ENCODE data around the gene NETO2.

The NETO2 gene

GRCh38 chr16:47055136-47055885, 88.4 kb downstream of the NETO2 start:
- POLR2A ChIA-PET, result no interaction called here
- CTCF ChIA-PET, result interaction anchor here (0.7 kb wide), 1 partner anchor 615 kb away, joined by 3 read pairs; no protein-coding TSS in a partner anchor
- Histone ChIP-seq H3K4me1 (ENCODE audit: control insufficient read depth, insufficient read depth, low read length) (no peaks in the 10 kb centered on the region), H3K9me3 (ENCODE audit: control insufficient read depth, insufficient read depth, low read depth, low read length) (no peaks in the 10 kb centered on the region), H3K36me3 (ENCODE audit: control insufficient read depth in 2 of 2, insufficient read depth in 1 of 2, low read length in 2 of 2) (no peaks in the 10 kb centered on the region), H3K4me3 (ENCODE audit: low read depth, low read length) (no peak overlapping the region), H3K27ac (ENCODE audit: extremely low read depth, low read depth, low read length) (no peak overlapping the region)
- no peak for TF ChIP-seq ZNF248 (tag by site-specific recombination; IDR thresholded peaks at IDR 0.05)
- TF ChIP-seq, protein P1, sequence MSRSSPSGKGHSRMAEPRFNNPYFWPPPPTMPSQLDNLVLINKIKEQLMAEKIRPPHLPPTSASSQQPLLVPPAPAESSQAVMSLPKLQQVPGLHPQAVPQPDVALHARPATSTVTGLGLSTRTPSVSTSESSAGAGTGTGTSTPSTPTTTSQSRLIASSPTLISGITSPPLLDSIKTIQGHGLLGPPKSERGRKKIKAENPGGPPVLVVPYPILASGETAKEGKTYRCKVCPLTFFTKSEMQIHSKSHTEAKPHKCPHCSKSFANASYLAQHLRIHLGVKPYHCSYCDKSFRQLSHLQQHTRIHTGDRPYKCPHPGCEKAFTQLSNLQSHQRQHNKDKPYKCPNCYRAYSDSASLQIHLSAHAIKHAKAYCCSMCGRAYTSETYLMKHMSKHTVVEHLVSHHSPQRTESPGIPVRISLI (tag by site-specific recombination; IDR thresholded peaks at IDR 0.05), result no peak
- TF ChIP-seq HOXC10 (CRISPR knock-in tag; IDR thresholded peaks at IDR 0.05), result no peak
- no peak for TF ChIP-seq ZNF701 (tag by site-specific recombination; IDR thresholded peaks at IDR 0.05)
- TF ChIP-seq ZNF266 (tag by site-specific recombination; IDR thresholded peaks at IDR 0.05; ENCODE audit: low read depth), result no peak
- no peak for TF ChIP-seq ZNF639 (tag by site-specific recombination; IDR thresholded peaks at IDR 0.05)
- TF ChIP-seq ZNF530 (tag by site-specific recombination; IDR thresholded peaks at IDR 0.05; ENCODE audit: low read depth), result no peak
- no peak for TF ChIP-seq ZNF521 (tag by site-specific recombination; IDR thresholded peaks at IDR 0.05)
- no peak for TF ChIP-seq ZNF302 (tag by site-specific recombination; IDR thresholded peaks at IDR 0.05; ENCODE audit: low read depth)
- TF ChIP-seq ZNF335 (tag by site-specific recombination; conservative IDR thresholded peaks at IDR 0.05), result no peak
- TF ChIP-seq ZNF473 (tag by site-specific recombination; IDR thresholded peaks at IDR 0.05), result no peak
- no peak for TF ChIP-seq ZNF626 (tag by site-specific recombination; IDR thresholded peaks at IDR 0.05)
- TF ChIP-seq ZNF112 (tag by site-specific recombination; IDR thresholded peaks at IDR 0.05), result no peak
- no peak for TF ChIP-seq HOXD13 (CRISPR knock-in tag; IDR thresholded peaks at IDR 0.05; ENCODE audit: borderline replicate concordance)
- TF ChIP-seq, protein P2, sequence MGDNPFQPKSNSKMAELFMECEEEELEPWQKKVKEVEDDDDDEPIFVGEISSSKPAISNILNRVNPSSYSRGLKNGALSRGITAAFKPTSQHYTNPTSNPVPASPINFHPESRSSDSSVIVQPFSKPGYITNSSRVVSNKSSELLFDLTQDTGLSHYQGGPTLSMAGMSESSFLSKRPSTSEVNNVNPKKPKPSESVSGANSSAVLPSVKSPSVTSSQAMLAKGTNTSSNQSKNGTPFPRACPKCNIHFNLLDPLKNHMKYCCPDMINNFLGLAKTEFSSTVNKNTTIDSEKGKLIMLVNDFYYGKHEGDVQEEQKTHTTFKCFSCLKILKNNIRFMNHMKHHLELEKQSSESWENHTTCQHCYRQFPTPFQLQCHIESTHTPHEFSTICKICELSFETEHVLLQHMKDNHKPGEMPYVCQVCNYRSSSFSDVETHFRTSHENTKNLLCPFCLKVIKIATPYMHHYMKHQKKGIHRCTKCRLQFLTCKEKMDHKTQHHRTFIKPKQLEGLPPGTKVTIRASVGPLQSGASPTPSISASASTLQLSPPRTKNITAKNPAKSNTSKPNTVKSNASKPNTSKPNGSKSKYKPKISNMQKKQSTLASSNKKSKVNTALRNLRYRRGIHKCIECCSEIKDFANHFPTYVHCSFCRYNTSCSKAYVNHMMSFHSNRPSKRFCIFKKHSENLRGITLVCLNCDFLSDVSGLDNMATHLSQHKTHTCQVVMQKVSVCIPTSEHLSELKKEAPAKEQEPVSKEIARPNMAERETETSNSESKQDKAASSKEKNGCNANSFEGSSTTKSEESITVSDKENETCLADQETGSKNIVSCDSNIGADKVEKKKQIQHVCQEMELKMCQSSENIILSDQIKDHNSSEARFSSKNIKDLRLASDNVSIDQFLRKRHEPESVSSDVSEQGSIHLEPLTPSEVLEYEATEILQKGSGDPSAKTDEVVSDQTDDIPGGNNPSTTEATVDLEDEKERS (tag by site-specific recombination; IDR thresholded peaks at IDR 0.05), result no peak

DNA sequence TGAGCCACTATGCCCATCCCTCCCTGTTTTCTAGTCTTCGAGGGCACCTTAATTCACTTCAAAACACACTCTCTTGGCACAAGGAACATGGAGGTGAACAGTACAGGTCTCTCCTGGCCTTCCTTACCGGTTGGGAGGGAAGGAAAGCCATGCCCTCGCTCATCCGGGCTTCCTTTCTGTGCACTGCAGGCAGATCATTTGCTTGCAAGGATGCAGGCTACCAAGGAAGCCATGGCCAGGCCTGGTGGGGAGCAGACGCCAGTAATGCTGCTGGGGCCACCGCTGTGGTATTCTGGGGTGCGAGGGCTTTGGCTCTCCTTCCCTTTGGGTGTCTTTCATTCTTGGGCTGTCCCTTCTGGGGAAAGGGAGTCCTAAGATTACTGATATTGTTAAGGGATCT, 89.4 kb downstream of the NETO2 start:
- no peak overlapping the region for H3K27ac ChIP-seq (ENCODE audit: extremely low read depth, low read depth, low read length)
- CTCF ChIA-PET, result interaction anchor here (0.6 to 0.7 kb wide), 2 partner anchors 14 to 616 kb away, joined by 3 to 6 read pairs; no protein-coding TSS in a partner anchor
- POLR2A ChIA-PET, result no interaction called here
- no peaks in the 10 kb centered on the region for H3K36me3 ChIP-seq (ENCODE audit: control insufficient read depth in 2 of 2, insufficient read depth in 1 of 2, low read length in 2 of 2)
- no peak overlapping the region for H3K4me3 ChIP-seq (ENCODE audit: low read depth, low read length)
- H3K4me1 ChIP-seq (ENCODE audit: control insufficient read depth, insufficient read depth, low read length), result no peaks in the 10 kb centered on the region
- H3K9me3 ChIP-seq (ENCODE audit: control insufficient read depth, insufficient read depth, low read depth, low read length), result no peaks in the 10 kb centered on the region
- TF ChIP-seq ZFP69B (tag by site-specific recombination; IDR thresholded peaks at IDR 0.05), result no peak
- TF ChIP-seq ZSCAN30 (tag by site-specific recombination; IDR thresholded peaks at IDR 0.05), result no peak
- no peak for TF ChIP-seq KLF9 (tag by site-specific recombination; IDR thresholded peaks at IDR 0.05; ENCODE audit: low read depth)
- no peak for TF ChIP-seq ZNF302 (tag by site-specific recombination; IDR thresholded peaks at IDR 0.05; ENCODE audit: low read depth)
- no peak for TF ChIP-seq ZBTB7A (tag by site-specific recombination; IDR thresholded peaks at IDR 0.05; ENCODE audit: low read depth)
- no peak for TF ChIP-seq ZSCAN16 (tag by site-specific recombination; IDR thresholded peaks at IDR 0.05)
- TF ChIP-seq ZNF529 (tag by site-specific recombination; IDR thresholded peaks at IDR 0.05; ENCODE audit: insufficient replicate concordance), result no peak
- TF ChIP-seq ZNF132 (tag by site-specific recombination; IDR thresholded peaks at IDR 0.05; ENCODE audit: borderline replicate concordance), result no peak
- no peak for TF ChIP-seq ZNF398 (tag by site-specific recombination; IDR thresholded peaks at IDR 0.05)
- no peak for TF ChIP-seq BCL11A (tag by site-specific recombination; IDR thresholded peaks at IDR 0.05; ENCODE audit: low read depth)
- no peak for TF ChIP-seq ZNF660 (tag by site-specific recombination; IDR thresholded peaks at IDR 0.05)
